GM11168 (cell line): ENCODE data around the gene ANKRD1.
"Not testable (repeated sequence)": the region's sequence is repeated elsewhere in the genome, so short reads cannot be mapped to it uniquely, and the experiment has no call there.

Source experiments
- in situ Hi-C: fragments of 300-500 bp; cut with MboI; formaldehyde crosslinking; loops from one replicate; pipeline ENCODE4 v1.12.0; 2022; ENCODE audit warnings: low sequenced_read_pairs; ENCODE audit not compliant: unreplicated experiment

Gene ANKRD1

DNA sequence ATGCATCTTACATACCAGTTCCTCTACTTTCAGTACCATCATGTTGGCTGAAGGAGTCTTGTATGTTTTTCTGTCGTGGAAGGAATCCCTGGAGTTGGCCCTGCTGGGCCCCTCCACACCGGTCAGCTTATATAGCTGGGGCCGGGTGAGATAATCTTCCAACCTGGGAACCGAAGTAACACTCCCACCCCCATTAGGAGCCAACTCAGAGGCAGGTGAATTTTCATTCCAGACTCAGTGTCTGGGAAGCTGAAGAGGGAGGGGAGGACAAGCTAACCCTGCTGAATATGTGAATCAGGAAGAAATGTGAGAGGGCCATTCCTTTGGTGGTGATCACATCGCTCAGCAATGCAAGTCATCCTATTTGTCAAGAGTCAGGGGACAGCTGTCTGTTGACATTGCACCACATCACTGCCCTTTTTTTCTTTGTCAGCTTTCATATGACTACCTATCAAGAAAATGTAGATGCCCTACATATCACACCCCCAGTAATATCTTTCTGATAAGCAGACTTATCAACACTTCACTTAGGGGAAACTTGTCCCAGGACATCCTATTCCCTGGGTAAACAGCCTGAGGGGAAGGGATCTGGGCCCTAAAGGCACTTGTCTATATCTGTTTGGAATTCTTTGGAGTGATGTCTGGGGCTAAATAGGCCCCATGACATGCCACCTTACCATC lies at the start of gene ANKRD1:
ANKRD1 (minus strand) TSS at position 102 of the 681 bp plus-strand sequence; CDS start at position 42, 60 bp downstream.
- in situ Hi-C loops: no loop called here

DNA sequence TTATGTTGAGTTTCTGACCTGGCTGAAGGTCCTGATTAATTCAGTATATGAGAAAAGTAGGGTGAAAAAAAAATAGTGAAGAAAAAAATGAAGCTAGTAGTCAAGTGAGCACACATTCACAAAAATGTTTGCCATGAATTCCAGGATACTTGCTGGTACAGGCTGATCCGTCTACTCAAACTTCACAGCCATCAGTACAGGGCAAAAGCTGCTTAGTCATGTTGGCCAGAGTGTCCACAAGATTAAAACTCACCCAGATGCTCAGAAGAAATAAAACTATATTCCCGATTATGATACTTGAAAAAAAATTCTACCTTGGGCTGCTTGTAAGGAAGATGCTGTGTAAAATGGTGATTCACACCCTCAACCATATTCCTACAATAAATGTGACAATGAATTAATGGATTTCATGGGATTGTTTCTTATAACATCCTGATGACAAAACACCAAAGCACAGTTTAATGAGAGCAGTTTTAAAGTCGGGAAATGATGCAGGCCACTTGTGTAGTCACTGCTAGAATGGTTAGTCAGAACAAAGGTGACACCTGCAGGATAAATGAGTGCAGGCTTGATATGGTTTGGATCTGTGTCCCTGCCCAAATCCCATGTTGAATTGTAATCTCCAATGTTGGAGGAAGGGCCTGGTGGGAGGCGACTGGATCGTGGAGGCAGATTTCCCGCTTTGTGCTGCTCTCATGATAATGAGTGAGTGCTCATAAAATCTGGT lies 49.2 kb upstream of the ANKRD1 start:
- in situ Hi-C loops: no loop called here

GRCh38 chr10:90969121-90969534 lies 48.2 kb upstream of the ANKRD1 start:
- in situ Hi-C loops: no loop called here

- in situ Hi-C loops: no loop called here
Measured at GRCh38 chr10:90968328-90969081, 47.6 kb upstream of the ANKRD1 start.

DNA sequence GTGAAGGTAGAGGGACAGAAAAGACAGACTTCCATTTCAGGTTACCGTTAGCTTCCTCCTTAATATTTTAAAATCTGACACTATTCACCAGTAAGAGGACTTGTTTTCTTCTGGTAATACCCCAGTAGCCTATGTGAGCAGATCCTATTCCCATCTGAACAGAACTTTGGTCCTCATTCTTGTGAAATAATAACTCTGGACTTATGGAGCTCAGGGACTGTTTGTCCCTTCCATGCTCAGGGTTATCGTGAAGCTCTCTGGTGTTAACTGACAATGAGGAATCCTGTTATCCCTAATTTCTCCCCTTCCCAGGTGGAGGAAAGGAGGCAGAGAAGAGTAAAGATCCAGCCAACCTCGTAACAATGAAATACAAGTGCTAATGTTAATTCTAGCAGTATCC lies 47.0 kb upstream of the ANKRD1 start:
- in situ Hi-C loops: no loop called here

DNA sequence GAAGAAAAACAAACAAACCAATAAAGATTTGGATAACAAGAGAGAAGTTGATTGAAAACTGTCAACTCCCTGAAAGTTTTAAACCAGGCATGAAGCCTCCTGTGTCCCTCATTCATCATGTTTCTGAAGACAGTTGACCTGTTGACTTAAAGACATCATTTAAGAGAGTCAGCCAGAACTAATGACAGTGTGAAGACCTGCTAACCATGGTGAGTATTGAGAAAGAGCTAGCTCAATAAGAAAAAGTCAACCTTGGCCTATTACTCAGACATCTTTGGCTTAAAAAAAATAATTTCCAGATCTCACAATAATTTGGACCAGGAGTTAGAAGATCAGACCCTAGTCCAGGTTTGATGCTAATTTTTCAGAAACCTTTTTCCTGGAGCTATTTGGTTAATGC lies 45.3 kb upstream of the ANKRD1 start:
- in situ Hi-C loops: no loop called here

- in situ Hi-C loops: no loop called here
Measured at GRCh38 chr10:90965720-90966119, 44.8 kb upstream of the ANKRD1 start.

DNA sequence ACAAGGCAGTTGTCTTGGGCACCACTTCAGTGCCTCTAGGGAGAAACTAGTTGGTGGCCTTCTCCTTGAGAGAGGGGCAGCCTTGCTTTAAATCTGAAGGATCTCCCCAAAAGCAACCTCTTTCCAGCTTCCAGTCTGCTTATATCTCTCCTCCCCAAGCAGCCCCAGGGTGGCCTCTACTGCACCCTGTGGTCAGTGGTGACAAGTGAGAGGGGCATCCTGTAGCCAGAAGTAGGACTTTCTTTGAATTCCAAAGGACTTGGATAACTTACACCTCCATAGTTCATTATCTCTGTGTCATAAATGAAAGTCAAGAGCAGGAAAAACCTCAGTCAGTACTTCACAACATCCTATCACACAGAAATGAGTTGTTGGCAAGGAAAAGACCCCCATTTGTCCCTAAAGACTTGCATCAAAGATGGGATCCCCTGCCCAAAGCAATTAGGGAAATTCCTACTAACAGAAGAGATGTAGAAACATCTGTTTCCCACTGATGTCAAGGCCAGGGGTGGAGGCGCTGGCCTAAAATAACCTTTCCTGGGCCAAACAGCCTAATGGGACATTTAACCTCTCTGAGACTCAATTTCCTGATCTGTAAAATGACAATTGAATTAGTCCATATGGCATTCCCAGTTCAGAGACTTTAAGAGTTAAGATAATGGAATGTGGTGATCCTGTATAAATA lies 44.0 kb upstream of the ANKRD1 start:
- in situ Hi-C loops: no loop called here

DNA sequence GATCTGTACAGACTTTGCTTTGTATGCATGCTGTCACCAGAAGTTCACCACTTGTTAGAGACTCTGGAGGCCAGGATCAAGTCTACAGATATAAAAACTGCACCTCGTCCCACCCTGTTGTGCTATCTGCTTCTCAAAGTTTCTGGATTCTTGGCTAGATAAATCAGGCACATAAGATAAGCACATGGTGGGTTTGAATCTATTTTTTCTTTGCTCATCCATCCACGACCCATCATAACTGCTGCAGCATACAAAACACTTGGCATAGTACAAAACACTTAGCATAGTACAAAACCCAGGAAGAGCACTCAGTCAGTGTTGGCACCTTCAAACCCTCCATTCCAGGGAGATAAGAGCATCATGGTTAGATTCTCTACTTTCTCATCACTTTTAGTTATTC lies 42.4 kb upstream of the ANKRD1 start:
- in situ Hi-C loops: no loop called here

- in situ Hi-C loops: no loop called here
Measured at GRCh38 chr10:90960355-90960814, 39.5 kb upstream of the ANKRD1 start.

DNA sequence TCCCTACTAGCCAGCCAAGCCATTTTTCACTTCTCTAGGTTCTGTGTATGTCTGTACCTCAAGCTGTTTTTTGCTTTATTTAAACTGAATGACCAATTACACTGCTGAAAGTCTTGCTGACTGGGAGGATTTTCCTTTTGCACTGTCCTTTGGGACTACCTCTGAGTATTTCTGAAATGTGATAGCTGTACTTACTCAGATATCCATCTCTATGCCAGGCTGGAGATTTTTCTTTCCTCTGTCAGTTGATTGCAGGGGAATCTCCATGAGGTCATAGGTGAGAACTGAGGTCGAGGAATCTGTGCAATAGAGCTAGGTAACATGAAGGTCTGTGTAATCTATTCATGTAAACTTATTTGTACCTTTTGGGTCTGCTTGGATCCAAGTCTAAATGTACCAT lies 38.9 kb upstream of the ANKRD1 start:
- in situ Hi-C loops: no loop called here

GRCh38 chr10:90958781-90959180 lies 37.9 kb upstream of the ANKRD1 start:
- in situ Hi-C loops: no loop called here

DNA sequence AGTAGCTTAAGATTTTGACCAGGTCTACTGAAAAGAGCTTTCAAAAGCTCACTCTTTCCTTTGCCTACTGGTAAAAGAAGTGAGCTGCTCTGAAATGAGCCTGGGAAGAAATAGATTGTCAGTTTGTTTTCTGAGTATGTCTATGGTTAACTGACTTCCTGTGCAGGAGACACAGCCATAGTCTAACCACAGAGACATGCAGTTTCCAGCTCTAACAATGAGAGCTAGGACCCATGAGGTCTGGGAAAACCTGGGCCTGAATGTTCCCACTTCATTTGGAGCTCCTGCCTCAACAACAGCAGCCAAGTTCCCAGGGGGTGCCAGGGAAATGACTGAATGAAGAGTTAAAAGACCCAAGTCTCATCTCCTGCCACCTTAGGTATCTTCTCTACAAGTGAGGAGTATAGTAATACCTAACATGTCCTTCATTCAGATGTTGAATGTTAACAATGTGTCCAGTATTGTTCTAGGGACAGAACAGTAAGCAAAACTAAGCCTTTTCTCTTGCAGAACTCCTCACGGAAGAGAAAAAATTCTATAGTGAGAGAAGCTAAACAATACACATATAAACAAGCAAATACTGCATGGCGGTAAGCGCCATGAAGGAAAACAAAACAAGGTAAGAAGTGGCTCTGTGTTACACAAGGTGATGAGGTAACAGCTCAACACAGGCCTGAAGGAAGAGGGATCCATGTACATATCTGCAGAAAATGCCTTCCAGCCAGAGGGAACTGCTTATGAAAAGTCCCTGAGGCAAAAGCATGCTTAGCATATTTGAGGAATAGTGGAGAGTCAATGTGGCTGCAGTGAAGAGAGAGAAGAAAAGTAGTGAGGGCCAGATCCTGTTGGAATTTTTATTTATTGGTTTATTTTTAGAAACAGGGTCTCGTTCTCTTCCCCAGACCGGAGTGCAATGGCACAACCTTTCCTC lies 26.4 kb upstream of the ANKRD1 start:
- in situ Hi-C loops: no loop called here

DNA sequence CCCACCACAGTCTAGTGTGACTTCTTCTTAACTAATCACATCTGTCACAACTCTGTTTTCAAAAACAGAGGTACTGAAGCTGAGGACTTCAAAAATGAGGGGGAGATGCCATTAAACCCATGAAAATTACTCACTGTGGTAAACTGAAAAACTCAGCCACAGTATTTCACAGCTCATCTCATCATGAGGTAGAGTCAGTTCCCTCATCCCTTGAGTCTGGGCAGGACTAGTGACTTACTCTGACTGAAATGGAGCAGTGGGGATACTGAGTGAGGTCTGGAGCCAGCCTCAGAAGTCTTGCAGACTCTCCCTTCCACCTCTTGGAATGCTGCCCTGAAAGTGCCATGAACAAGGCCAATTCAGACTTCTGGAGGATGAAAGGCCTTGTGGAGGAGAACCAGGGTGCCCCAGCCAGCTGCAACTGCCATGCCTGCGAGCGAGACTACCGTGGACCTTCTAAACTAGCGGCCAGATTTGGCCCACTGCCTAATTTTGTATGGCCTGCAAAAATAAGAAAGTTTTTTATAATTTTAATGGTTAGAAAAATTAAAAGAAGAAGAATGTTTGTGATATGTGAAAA lies 24.7 kb upstream of the ANKRD1 start:
- in situ Hi-C loops: no loop called here

DNA sequence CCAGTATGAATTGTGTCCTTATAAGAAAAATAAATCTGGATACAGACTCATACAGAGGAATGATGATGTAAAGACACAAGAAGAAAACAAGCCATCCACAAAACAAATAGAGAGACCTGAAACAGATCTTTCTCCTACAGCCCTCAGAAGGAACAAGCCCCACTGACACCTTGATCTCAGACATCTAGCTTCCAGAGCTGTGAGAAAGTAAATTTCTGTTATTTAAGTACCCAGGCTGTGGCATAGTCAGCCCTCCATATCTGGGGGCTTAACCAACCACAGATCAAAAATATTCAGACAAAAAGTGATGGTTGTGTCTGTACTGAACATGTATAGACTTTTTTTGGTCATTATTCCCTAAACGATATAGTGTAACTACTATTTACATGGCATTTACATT lies 23.9 kb upstream of the ANKRD1 start:
- in situ Hi-C loops: no loop called here

GRCh38 chr10:90942980-90943379 lies 22.1 kb upstream of the ANKRD1 start:
- in situ Hi-C loops: not testable (repeated sequence)

DNA sequence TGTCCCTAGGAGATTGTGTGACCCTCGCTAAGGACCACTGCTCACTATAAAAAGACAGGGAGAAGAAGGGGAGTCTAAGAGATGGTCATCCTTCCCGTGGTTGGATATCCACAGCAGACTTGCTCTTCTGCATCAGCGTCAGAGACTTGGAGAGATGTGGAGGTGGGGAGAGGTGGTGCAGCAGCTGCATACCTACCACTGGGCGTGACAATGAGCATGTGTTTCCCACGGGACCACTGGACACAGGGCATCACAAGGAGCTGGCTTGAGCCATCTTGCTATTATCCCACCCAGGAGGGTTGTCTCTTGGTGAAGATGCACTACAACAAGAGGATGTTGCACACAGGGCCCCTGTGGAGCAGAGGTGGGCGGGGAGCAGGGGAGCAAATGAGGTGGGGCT lies 18.8 kb upstream of the ANKRD1 start:
- in situ Hi-C loops: no loop called here

DNA sequence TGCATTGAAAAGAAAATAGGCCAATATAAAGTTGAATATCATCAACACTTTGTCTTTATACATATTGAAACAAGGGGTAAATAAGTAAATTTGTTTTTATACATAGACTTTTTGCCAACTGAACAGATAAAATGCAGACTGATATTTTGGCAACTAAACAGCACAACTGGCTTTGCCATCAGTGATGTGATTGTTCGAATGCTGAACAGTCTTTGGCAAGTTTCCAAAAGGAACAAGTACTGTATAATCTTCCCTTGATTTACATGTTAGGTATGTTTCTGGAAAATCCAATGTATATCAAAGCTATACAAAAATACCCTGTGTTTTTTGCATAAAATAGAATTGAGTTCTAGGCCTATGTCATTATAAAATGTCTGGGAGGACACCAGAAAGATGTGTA lies 18.2 kb upstream of the ANKRD1 start:
- in situ Hi-C loops: no loop called here

DNA sequence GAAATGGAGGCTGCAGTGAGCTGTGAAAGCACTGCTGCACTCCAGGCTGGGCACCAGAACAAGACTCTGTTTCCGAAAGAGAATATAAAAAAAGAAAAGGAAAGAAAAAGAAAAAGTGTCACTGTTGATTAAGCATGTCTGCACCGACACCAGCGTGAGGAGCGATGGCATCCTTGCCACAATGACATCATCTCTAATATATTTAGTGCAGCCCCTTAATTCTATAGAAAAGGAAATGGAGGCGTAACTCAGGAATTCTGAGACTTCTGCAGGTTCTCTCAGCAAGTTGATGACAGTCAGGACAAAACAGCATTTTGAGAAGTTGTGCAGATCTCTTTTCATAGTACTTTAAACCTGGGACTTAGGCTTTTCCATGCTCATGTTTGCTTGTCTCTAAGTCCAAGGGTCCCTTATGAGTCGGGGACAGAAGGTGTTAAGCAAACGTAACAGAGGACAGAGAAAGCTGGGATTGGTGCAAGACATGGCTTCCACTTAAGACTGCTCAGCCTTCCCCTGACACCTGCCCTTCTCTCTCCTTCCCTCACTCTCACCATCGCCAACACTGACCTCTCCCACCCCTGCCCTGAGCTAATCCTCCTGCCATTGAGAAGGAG lies 16.9 kb upstream of the ANKRD1 start:
- in situ Hi-C loops: no loop called here
